GM19035 (cell line): Measurements from ENCODE around the gene PRICKLE4.

Experiments
- ATAC-seq: cut with Tn5 transposase; IDR thresholded peaks from one replicate; pipeline ENCODE4 v1.9.1; 2021; ENCODE audit not compliant: unreplicated experiment

Gene PRICKLE4

GRCh38 chr6:41780551-41781365, at the start of gene PRICKLE4:
Gene PRICKLE4 (plus strand): TSS chr6:41780782. CDS start chr6:41783474, 2,692 bp downstream.
- ATAC-seq = no peak

- no peak for ATAC-seq
Observed at GRCh38 chr6:41731561-41732086, 49.0 kb upstream of the PRICKLE4 start.

- no peak for ATAC-seq
Observed at GRCh38 chr6:41732149-41732548, 48.4 kb upstream of the PRICKLE4 start.

GRCh38 chr6:41732591-41733359, 47.8 kb upstream of the PRICKLE4 start:
- peak; percentile 36 for ATAC-seq

DNA sequence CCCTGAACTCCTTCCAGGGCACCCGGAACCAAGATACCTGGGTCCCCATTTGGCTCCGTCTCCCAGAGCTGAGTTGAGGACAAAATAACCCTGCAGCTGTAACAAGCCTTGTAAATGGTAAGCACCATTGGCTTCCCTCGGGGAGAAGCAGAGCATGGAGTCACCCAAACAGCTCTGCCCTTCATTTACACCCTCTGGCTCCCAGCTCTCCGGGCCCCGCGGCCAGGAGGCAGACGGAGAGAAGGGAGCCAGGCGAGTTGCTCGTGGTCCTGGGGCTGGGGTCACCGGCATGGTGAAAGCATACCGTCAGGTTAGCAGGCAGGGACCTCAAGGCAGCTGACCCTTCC, 47.2 kb upstream of the PRICKLE4 start:
- no peak for ATAC-seq

DNA sequence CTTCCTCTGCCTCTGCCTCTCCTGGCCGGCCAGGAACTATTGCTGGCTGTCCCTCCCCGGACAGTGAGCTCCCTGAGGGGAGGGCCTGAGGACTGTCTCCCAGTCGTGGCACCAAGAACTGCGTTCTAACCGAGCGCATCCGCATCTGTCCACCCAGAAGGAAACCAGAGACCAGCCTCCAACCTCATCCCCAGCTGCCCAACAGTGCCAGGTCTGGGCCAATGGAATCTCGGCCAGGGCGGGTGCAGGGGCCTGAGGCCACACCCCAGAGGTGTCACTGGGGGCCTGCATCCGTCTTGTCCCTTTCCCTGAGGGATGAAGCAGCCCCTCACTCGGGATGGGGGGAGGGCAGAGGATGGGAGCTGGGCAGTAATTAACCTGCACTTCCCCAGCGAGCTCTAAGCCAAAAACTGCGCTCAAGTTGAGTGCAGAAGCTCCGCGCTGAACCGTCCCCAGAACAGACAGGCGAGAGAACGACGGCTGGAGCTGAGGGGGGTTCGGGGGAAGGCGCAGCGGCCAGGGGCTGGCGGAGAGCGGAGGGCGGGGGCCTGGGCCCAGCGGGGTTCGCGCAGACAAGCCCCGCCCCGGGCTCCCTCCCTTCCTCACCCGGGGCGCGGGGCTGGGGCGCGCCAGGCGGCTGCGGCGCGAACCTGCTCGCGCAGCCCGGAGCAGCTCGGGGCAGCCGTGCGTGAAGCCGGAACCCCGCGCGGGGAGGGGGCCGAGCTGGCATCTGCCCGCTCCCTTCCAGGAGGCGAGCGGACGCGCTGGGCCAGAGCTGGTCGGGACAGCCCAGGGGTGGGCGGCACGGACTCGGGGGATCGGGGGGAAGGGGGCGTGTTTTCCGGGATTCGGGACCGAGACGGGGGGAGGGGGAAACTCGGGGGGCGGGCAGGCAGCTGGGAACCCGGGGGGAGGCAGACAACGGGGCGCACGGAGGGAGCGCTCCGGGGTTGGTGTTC, 46.6 kb upstream of the PRICKLE4 start:
- ATAC-seq = peak; percentile 43

- ATAC-seq = peak; percentile 32
Observed at GRCh38 chr6:41734666-41735426, 45.7 kb upstream of the PRICKLE4 start.

DNA sequence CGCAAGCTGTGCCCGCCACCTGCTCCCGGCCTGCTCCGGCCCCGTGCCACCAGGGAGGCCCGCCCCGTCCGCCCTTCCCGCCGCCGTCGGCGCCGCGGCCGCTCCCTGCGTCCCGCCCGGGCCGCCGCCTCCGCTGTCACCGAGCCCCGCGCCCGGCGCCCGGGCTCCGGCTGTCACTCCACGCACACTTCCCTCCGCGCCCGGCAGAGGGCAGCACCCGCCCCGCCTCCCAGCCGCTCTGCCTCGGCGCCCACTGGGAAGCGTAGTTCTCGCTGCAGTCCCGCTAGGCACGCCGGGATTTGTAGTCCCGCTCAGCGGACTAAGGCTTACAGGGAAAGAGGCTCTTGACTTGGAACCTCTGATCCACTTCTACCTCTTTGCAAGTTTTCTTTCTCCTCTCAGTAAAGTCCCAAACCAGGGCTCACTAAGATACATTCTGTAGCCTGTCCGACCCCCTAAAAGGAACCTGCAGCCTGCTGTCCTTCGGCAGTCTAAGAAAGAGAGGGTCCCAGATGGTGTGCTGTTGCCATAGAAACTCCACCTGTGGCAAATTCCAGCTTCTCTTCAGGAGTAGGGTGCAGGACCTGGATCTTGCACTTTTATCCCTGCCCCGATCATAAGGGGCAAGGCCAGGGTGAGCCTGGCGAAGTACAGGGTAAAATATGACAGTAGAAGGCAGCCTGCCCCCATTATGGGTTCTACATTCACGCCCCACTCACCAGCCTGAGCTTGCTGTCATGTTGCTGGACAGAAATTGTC, 45.0 kb upstream of the PRICKLE4 start, which contains the start of gene TFEB:
TFEB (minus strand) TSS at position 182 of the 759 bp plus-strand sequence. CDS start 44,395 bp downstream, outside the sequence.
- ATAC-seq = peak; percentile 47

GRCh38 chr6:41736186-41736733, 44.3 kb upstream of the PRICKLE4 start:
- ATAC-seq = no peak

DNA sequence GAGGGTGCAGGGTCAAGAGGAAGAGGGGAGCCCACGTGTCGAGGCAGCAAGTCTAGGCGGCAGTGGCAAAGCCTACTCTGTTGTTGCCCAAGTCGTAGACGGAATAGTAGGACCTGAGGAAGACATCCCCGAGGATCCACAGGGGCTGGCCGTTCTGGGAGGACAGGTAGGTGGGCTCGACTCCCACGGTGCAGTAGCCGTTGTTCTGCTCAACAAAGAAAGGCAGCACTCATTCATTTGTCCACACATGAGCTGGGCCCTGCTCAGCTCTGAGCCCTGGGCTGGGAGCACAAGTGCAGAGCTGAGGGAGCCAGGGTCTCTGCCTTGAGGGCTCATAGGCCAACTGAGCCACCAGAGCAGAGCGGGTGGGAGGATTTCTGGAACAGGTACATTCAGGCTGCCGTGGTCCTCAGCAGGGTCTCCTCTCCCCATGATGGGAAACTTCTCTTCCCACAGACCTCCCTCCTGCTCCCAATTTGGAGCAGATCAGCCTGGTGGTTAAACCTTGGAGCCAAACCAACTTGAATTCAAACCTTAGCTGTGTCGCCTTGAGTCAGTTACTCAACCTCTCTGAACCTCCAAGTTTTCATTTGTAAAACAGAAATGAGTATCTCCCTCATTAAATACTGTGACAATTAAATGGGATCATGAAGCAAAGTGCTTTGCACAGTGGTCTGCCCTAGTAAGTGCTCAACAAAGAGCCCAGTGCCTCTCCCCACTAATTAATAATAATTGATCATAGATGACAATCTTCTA, 43.6 kb upstream of the PRICKLE4 start:
- no peak for ATAC-seq

- ATAC-seq = no peak
Observed at GRCh38 chr6:41737591-41738130, 42.9 kb upstream of the PRICKLE4 start.

- no peak for ATAC-seq
Observed at GRCh38 chr6:41739041-41739440, 41.5 kb upstream of the PRICKLE4 start.

DNA sequence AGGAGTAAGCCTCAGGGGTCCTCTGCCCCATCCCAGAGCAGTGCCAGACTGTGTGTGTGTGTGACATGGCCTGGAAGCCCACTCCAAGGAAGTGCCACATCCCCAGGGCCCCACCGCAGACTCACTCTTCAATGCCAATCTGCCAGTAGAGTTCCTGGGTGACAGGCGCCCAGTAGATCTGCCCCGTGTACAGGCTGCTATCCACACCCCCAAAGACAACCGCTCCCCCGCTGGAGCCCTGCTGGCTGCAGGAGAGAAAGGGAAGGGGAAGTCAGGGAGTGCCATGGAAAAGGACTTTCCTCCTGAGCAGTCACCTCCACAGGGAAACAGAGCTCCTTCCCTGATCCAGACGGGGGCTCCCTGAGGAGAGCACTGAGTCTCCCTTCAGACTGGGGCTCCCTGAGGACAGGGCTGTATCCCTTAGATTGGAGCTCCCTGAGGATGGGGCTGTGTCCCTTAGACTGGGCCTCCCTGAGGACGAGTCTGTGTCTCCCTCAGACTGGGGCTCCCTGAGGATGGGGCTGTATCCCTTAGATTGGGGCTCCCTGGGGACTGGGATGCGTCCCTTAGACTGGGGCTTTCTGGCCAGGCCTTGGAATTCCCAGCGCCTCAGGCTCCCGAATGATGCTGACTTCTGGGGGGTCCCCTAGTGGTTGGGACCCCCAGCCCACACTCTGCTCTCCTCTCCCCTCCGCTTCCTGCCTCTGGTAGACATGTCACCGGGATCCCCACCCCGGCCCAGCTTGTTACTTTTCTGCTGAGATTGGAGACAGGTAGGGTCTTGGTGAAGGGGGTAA, 40.0 kb upstream of the PRICKLE4 start:
- ATAC-seq = no peak

- ATAC-seq = no peak
Observed at GRCh38 chr6:41741625-41742490, 38.7 kb upstream of the PRICKLE4 start.

DNA sequence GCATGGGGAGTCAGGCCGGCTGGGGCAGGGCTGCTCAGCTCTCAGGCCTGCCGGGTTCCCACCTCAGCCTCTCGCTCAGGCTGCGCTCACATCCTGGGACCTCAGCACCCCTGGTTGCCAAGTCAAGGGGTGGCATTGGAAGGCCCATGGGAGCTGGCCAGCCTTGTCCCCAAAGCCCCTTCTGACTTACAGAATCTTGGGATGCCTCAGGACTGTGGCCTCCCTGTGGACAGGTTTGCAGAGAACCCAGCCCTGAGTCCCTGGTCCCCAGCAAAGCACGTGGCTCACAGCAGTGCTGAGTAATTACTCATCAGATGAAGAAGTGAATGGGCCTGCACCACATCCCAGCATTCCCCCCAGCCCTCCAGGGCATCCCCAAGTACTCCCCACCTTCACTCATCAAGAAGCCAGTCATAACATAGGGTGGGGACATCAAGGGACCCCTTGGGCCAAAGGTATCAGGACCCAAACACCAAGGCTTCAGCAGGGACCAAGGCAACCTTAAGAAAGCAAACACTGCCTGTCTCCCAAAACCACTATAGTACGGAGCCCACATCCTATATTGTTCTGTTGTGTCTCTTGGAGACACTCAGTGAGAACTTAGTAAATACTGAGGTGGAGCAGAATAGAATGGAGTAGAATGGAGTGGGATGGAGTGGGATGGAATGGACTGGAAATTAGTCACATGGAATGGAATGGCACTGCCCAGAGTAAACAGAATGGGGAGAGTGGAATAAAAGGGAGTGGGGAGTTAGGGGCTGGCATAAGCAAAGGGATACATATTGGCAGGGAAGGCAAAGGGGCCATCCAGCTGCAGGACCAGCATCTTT, 37.0 kb upstream of the PRICKLE4 start:
- ATAC-seq = no peak
